GM18520 (cell line): ENCODE results near the gene CBLL2.
"Not testable (repeated sequence)": the region's sequence is repeated elsewhere in the genome, so short reads cannot be mapped to it uniquely, and the experiment has no call there.

Experiments
- ATAC-seq: cut with Tn5 transposase; IDR thresholded peaks from one replicate; pipeline ENCODE4 v1.9.1; 2021; ENCODE audit not compliant: unreplicated experiment

CBLL2 gene, protein sequence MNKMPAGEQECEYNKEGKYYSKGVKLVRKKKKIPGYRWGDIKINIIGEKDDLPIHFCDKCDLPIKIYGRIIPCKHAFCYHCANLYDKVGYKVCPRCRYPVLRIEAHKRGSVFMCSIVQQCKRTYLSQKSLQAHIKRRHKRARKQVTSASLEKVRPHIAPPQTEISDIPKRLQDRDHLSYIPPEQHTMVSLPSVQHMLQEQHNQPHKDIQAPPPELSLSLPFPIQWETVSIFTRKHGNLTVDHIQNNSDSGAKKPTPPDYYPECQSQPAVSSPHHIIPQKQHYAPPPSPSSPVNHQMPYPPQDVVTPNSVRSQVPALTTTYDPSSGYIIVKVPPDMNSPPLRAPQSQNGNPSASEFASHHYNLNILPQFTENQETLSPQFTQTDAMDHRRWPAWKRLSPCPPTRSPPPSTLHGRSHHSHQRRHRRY

DNA sequence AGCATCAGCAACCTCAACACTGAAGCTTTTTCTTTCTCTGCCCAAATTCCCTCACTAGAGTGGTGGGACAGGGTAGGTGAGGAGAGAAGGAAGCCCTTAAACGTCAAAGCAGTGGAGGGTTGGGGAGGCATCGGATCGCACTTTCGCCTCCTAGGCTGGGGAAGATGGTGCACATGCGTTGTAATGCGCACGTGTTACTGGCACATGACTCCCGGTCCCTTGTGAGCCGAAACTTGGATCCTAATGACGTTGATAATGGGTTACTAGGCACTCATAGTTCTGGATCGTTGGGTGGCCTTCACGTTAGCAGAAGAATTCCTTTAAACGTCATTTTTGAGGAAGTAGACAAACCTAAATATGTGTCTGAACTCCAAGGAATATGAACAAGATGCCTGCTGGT, at the start of gene CBLL2:
CBLL2 (plus strand) TSS at position 301 of the 400 bp plus-strand sequence; CDS start at position 380, 79 bp downstream.
- no peak for ATAC-seq

DNA sequence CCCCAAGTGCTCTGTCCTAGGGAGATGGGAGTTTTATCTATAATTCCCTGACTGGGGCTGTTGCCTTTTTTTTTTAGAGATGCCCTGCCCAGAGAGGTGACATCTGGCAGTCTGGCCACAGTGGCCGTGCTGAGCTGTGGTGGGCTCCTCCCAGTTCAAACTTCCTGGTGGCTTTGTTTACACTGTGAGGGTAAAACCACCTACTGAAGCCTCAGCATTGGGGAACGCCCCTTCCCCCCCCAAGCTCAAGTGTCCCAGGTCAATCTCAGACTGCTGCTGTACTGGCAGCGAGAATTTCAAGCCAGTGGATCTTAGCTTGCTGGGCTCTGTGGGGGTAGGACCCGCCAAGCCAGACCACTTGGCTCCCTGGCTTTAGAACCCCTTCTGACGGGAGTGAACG, 38.3 kb upstream of the CBLL2 start:
- no peak for ATAC-seq

DNA sequence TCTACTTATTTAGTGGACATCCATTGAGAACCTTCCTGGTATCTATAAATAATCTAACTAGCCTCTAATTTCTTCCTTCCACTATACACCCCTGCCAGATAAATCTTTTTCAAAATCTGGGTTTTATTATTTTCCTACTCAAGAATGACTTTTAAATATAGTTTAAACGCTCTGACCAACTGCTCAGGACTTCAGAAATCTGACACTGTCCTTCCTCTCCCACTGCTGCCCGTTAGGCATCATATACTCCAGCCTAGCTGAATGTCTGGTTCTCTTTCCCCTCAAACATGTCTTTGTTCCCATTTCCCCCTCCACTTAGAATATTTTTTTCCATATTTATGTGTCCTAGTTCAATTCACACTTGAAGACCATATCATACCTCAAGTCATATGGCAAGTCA, 35.2 kb upstream of the CBLL2 start:
- ATAC-seq: no peak

DNA sequence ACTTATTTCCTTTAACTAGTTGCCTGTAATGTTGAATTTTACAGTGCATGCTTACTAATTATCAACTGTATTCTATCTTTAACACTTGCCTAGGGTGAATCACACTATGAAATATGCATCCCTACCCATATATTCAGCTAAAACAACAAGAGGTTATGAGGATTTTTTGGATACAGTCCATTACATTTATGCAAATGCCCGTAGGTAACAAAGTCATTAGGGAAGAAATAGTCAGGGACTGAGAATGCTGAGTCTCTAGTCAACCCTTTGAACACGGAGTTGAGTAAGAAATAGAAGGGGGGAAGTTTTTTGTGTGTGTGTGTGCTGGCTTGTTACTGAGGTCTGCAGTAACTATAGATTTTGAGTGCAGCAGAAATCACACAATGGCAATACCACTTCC, 26.1 kb upstream of the CBLL2 start:
- ATAC-seq: no peak

DNA sequence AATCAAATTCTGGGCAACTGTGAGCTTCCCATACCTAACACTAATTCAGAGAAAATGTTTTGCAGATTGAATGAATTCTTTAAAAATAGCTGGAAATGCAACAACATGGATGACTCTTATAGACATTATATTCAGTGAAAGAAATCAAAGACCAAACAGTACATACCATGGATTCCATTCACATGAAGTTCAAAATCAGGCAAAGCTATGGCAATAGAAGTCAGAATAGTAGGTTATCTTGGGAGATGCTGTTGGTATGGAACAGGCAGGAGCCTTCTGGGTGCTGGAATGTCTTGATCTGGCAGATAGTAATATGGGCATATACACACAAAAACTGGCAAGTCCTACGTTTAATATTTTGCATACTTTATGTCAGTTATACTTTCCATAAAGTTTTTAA, 25.5 kb upstream of the CBLL2 start:
- ATAC-seq: no peak

DNA sequence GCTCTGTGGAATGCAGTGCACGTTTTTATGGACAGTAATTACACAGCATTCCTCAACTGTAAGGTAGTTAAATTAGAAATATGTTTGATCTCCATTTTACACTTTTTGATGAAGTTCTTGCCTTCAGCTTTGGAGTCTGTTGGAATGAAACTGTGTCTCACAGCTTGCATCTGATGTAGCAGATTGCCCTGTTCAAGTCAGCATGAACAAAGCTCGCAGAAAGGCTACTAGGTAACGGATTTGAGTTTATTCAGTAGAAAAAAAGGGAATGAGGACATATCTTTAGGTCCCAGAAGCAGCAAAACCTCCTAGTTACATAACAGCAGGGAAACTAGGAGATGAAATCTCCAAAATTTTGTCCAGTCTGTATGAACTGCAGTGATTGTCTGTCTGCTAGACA, 24.3 kb upstream of the CBLL2 start:
- no peak for ATAC-seq

DNA sequence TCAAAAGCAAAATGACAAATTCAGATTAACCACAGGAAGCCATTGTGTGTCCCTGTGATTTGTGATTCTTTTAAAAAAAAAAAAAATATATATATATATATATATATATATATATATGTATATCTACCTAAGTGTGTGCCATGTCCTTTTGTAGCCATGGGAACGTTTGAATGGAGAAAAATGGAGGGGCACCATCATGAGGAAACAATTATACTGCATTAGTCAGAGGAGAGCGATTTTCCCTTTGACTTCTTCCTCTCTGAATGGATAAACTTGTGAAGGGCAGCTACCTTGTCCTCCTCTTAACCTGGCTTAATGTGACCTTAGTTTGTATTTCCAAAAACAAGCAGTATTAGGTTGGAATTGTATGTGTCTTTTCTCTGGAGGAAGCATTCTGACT, 23.3 kb upstream of the CBLL2 start:
- ATAC-seq: no peak

DNA sequence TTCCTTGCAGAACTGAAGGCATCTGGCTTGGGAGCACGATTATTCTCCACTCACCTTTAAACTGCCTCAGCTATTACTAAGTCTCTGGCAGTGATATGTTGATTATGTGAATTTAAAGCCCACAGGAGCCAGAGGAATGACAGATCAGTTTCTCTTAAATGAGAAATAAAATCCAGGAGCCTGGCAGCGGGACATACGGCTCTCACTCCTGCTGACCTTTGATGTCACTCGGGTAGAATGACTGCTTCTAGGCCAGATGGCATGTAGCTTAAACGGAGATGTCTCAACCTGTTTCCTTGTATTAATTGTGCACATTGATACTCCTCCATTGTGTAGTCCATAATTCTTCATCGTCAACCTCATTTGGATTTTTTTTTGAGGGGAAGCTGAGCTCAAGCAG, 4.0 kb upstream of the CBLL2 start:
- no peak for ATAC-seq

DNA sequence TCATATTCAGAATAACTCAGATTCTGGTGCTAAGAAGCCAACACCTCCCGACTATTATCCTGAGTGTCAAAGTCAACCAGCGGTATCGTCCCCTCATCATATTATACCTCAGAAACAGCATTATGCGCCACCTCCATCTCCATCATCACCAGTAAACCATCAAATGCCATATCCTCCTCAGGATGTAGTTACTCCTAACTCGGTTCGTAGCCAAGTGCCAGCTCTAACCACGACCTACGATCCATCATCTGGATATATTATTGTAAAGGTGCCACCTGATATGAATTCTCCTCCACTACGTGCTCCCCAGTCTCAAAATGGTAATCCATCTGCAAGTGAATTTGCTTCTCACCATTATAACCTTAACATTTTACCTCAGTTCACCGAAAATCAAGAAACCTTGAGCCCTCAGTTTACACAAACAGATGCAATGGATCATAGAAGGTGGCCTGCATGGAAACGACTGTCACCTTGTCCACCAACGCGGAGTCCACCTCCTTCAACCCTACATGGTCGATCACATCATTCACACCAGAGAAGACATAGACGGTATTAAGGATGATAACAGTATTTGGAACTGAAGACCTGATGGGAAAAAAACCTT, 1.1 kb downstream of the CBLL2 start:
- no peak for ATAC-seq

DNA sequence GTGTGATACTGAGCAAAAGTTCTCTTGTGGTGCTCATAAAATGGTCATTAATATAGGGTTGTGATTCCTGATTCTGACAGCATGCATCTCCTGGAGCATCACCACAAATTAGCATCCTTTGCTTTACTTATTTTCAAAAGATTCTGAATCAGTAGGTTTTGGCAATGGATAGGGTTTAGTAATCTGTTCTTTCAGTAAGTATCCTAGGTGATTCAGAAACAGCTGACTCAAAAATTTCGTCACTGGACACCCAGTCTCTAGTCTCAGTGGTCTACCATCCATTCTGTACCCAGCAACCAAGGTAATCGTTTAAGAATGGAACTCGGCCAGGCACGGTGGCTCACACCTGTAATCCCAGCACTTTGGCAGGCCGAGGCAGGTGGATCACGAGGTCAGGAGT, 4.1 kb downstream of the CBLL2 start:
- no peak for ATAC-seq

DNA sequence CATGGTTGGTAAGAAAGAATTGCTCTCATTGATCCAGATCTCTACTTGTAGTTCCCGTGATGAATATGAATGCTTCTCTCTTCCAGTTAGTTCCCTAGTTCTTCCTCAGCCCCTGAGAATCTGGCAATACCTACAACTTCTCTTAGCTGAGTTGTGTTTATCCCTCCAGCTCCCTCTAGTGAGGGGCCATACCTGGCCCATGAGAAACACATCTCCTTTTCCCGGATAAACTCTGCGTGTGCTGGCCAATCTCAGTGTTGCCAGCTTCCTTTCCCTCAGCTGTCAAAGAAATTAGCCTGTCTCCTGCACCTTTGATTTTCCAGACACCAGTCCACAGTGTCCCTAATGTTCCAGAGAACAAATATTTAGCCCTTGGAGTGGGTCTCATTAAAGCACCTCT, 5.7 kb downstream of the CBLL2 start:
- no peak for ATAC-seq

DNA sequence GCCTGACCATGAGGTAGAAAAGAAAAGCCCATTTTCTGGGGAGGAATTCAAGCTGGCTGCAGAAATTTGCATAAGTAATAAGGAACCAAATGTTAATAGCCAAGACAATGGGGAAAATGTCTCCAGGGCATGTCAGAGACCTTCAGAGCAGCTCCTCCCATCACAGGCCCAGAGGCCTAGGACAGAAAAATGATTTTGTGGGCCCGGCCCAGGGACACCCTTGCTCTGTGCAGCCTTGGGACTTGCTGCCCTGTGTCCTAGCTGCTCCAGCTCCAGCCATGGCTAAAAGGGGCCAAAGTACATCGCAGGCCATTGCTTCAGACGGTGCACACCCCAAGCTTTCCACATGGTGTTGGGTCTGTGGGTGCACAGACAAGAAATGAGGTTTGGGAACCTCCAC, 16.5 kb downstream of the CBLL2 start:
- ATAC-seq: not testable (repeated sequence)

DNA sequence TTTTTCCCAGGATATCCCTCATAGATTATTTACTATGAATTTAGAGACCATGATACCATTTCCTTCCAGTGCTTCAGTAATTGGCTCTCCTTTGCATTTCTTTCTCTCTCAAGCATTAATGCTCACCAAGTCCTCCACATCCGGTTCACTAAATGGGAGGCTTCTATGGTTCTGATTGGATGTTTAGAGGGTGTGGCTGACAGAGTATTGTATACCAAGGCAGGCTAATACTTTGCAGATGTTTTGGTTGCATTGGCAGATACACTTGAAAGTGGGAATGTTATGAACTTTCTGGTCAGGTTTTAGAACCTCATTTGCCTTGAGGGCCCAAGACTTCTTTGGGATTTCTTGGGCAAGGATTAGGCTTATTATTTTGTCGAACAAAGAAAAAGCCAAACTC, 24.2 kb downstream of the CBLL2 start:
- no peak for ATAC-seq

DNA sequence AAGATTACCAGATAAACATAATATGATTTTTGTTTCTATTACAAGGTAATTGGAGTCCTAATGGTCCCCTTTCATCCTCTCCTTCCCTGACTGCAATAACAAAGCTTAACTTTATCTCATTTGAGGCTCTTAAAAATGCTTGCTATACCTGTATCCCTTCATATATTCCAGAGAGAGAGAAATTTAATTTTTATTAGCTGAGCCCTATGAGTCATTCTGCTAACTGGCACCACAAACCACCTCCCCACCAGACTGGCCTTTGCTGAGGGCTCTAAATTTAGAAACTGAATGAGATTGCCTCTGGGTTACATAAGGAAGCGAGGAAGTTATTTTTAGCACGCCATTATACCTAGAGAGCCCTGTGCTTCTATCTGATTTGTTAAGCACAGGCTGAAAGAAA, 27.4 kb downstream of the CBLL2 start:
- no peak for ATAC-seq

DNA sequence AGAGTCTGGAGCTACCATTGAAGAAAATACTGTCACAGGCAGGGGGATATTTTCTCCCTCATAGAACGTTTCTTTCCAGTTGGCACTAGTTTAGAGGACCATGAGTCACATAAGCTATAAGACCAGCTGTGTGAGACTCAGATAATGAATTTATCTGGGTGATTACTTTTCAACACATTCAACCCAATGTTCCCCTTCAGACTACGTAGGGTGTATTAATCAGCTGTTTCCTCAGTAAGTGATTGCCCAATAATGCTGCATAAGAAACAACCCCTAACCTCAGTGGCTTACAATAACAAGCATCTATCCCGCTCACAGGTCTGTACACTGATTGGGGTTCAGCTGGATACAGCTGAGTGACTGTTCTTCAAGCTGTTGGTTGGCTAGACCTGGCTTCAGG, 38.1 kb downstream of the CBLL2 start:
- ATAC-seq: no peak

DNA sequence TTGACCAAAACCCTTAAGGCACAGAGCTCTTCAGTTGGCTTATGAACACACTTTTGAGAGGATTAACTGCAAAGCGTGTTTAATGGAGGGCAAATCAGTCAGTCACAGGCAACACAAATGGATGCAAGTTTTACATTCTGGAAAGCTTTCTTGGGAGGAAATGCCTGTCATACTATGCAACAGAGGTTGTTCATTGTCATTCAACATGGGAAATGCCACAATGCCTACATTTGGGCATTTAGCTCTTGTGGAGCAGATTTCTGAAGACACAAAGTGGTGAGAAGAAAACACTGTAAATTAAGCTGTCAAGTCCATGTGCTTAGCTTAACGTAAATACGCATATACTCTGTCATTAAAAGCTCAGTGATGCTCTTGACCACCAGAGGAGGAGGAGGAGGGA, 41.1 kb downstream of the CBLL2 start:
- ATAC-seq: no peak

DNA sequence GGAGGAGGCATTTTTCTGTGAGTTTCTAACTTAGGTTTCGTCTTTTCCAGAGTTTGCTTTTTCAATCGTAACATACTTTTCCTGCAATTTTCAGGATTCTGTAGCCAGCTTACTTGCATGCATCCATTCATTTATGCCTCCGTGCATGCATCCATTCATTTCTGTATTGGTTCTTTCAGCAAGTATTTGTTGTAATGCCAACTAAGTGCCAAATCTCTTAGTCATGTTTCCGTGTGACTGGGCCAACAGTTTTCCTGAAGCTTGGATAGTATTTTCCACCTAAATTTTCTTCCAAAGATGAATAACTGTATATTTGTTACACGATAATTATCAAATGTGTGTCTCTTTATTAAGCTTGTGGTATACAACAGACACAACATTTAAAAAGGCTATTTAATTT, 41.5 kb downstream of the CBLL2 start:
- ATAC-seq: no peak

DNA sequence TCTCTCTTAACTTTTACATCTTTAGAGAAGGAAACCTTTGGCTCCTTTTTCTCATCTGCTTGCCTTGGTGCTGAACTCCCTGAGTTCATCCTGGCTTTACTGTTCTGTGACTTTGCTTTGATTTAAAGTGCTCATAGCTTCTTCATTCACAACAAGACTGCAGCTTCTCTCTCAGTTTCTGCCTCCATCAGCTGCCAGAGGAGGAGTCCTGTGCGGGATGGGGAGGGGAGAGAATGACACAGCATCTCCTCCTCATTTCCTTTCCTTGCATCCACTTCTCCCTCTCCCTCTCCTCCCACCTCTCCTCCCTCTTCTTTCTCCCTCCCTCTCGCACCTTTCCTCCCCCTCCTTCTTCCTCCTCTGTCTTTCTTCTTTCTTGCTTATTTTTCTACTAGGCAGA, 42.0 kb downstream of the CBLL2 start:
- no peak for ATAC-seq

DNA sequence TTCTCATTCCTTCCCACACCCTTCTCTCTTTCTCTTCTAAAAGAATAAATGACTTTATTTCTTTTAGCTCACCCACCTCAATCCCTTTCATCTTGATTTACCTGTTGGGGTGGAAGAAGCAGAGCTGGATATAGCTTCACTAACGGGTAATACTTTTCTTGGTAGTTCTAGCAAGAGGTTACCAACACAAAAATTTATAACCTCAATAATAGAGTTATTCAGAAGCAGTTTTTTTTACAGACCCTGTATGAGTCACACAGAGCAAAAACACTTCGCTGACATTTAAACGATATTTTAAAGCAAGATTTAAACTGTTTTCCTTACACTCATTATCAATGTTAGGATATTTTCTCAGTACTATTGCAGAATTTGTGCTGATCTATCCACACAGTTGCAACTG, 42.4 kb downstream of the CBLL2 start:
- no peak for ATAC-seq

DNA sequence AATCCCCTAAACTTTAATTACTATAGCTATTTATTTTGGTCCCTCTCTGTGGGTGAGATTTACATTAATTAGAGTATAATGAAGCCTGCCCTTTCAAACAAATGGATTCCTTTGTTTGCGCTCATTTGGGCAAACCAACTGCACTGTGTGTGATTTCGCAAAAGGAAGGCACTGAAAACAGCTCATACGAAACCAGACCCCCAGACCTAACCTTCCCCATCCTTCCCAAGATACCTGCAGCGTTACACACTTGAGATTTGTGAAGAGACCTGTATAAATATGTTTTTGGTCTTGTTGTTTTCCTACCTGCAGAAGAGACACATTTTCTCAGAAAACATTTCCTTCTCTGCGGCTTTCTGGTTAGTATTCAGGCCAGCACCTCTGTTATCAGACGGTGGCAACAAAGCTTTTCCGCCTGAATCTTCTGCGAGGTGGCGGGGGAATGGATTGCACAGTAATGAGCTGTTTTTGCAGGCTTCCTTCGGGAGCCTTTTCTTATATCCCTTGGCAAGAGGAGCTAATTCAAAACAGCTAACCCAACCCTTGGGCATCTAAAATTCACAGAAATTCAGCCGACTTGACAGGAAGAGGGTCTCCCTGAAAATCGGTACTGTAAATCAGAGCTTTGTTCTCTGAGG, 47.6 kb downstream of the CBLL2 start:
- ATAC-seq: no peak

DNA sequence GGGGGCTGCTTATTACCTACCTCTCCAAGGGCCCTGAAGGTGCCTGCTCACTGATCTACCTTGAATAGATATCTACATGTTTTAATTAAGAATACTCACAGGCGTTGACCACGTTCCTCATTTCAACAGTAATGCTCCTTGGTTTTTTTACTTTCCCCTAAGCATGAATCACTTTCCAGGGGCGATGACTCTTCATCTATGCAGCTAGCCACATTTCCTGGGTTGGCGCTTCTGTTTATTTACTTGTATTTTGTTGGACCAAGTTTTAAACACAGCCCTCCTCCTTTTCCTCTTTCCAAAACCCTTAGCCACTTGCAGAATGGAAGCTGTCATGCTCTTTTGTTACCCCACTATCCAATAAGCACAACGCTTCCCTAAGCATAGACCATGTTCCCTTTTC, 50.8 kb downstream of the CBLL2 start:
- no peak for ATAC-seq
